Transverse colon (tissue), 4 donors: ENCODE data around the gene PHLDA2. TPM values are rescaled to one million over a fixed set of nuclear protein-coding genes. Genes with fewer than 3 reads are reported as not detected.

Experiments
- DNase-seq: peaks from one replicate; pipeline ENCODE4 v3.0.0-alpha.2; 2019
- H3K27ac ChIP-seq, 4 donors: fragments of 200-600 bp; sonication (generic); 2 replicates each; pipeline ENCODE4 v1.5.1; 2016 to 2018; ENCODE audit warnings: inconsistent platforms in 4 of 4
- H3K27me3 ChIP-seq: fragments of 200-600 bp; sonication (generic); 2 replicates; pipeline ENCODE4 v1.5.1; 2017; ENCODE audit warnings: inconsistent platforms
- H3K36me3 ChIP-seq, 4 donors: fragments of 200-600 bp; sonication (generic); 2 replicates each; pipeline ENCODE4 v1.5.1; 2017 to 2019; ENCODE audit warnings: inconsistent platforms in 4 of 4
- H3K4me1 ChIP-seq, 4 donors: fragments of 200-600 bp; sonication (generic); 2 replicates each; pipeline ENCODE4 v1.5.1; 2017 to 2020; ENCODE audit warnings: inconsistent platforms in 4 of 4
- H3K4me3 ChIP-seq, 4 donors: fragments of 200-600 bp; sonication (generic); 1 replicate in 1 of 4; 2 replicates in 3 of 4; pipeline versions ENCODE4 v1.5.1 to v1.6.1; 2017 to 2019; ENCODE audit warnings: inconsistent platforms in 4 of 4
- H3K9me3 ChIP-seq, 2 donors: fragments of 200-600 bp; sonication (generic); 2 replicates each; pipeline ENCODE4 v1.5.1; 2017 to 2019; ENCODE audit warnings: inconsistent platforms in 2 of 2
- CTCF ChIP-seq, 5 experiments: fragments of 200-600 bp in 3 of 5; fragments of 450-650 bp in 2 of 5; sonication (generic) in 3 of 5; IDR thresholded peaks; 1 replicate in 2 of 5; 2 replicates in 3 of 5; pipeline ENCODE4 v1.5.1; 2016 to 2017; ENCODE audit warnings: antibody characterized with exemption in 5 of 5, inconsistent platforms in 3 of 5, mild to moderate bottlenecking in 2 of 5, moderate library complexity in 1 of 5
- EP300 ChIP-seq: sonication (generic); formaldehyde crosslinking; IDR thresholded peaks from one replicate; pipeline ENCODE4 v1.6.1; 2017; ENCODE audit warnings: antibody characterized with exemption, low read depth
- POLR2A ChIP-seq: fragments of 450-650 bp; IDR thresholded peaks from one replicate; pipeline ENCODE4 v1.6.1; 2016; ENCODE audit warnings: antibody characterized with exemption, mild to moderate bottlenecking, moderate library complexity
- POLR2AphosphoS5 ChIP-seq, 3 donors: sonication (generic); formaldehyde crosslinking; IDR thresholded peaks; one replicate each; pipeline ENCODE4 v1.6.1; 2016; ENCODE audit warnings: antibody characterized with exemption in 3 of 3
- WGBS, 2 donors: methylation state at CpG; one replicate each; pipeline ENCODE4 v1.1.5; 2018; ENCODE audit warnings: low coverage in 1 of 2; 5-methylcytosine and 5-hydroxymethylcytosine counted together
- in situ Hi-C, 4 donors: fragments of 200-750 bp; cut with MboI; loops; one replicate each; pipeline versions ENCODE4 v1.15.0 to v1.15.1; 2017; ENCODE audit warnings: low sequenced_read_pairs in 3 of 4, low pct_ligation_motif_present in 1 of 4, low pct_unique_long_range_greater_than_20kb in 1 of 4
- intact Hi-C: fragments of 100-400 bp; cut with DNase I; formaldehyde crosslinking; loops from one replicate; pipeline ENCODE4 v1.15.1; 2023; ENCODE audit warnings: low total_unique reads
- total RNA-seq, 4 donors: library from RNA; depleted of rRNA; stranded (reverse); fragments of >200 nt; gene quantifications; one replicate each; pipeline ENCODE4 v1.1.0, GENCODE V29; 2016

PHLDA2 gene
- total RNA-seq, 4 donors from 2014 or later: 8.2 to 16.2 TPM; not detected in 2

- Histone ChIP-seq H3K4me1 (peaks cover 2 to 30% (median 21%) of the 10 kb centered on the region in 4 donors), H3K9me3 (no peaks in the 10 kb centered on the region), H3K27me3 (no peaks in the 10 kb centered on the region), H3K4me3 (no peak overlapping the region), H3K36me3 (no peaks in the 10 kb centered on the region), H3K27ac (no peak overlapping the region)
- no peak for DNase-seq
- TF ChIP-seq CTCF (IDR thresholded peaks at IDR 0.05): no peak
- TF ChIP-seq POLR2A: no peak
- TF ChIP-seq POLR2AphosphoS5 (IDR thresholded peaks at IDR 0.05): no peak
- TF ChIP-seq EP300: no peak
- intact Hi-C loops (no loop called here), in situ Hi-C loops (no loop called here)
- 49 to 62% methylated on average over 3 of the region's 3 CpGs for WGBS, 2 donors
These were observed 6.6 kb downstream of the PHLDA2 start for GRCh38 chr11:2922655-2923054.

- H3K27ac ChIP-seq: no peak overlapping the region
- 85% methylated on average over 17 of the region's 29 CpGs; no CpG with 5 or more reads in 1 of the 2 donors for WGBS, 2 donors
- H3K9me3 ChIP-seq: no peaks in the 10 kb centered on the region
- TF ChIP-seq POLR2A: no peak
- TF ChIP-seq EP300: no peak
- no peak for TF ChIP-seq POLR2AphosphoS5 (IDR thresholded peaks at IDR 0.05)
- TF ChIP-seq CTCF (IDR thresholded peaks at IDR 0.05): no peak
- no peaks in the 10 kb centered on the region for H3K36me3 ChIP-seq
- no peak for DNase-seq
- in situ Hi-C loops (no loop called here), intact Hi-C loops (no loop called here)
- no peak overlapping the region for H3K4me3 ChIP-seq
- H3K27me3 ChIP-seq: no peaks in the 10 kb centered on the region
- H3K4me1 ChIP-seq: peaks cover 0 to 23% (median 17%) of the 10 kb centered on the region in 4 donors
These were observed 7.3 kb downstream of the PHLDA2 start for GRCh38 chr11:2921742-2922493.

GRCh38 chr11:2921261-2921660 is 8.0 kb downstream of the PHLDA2 start:
- DNase-seq: no peak
- WGBS, 2 donors: 78% methylated on average over 8 of the region's 16 CpGs; no CpG with 5 or more reads in 1 of the 2 donors
- in situ Hi-C loops (no loop called here), intact Hi-C loops (no loop called here)
- Histone ChIP-seq H3K9me3 (no peaks in the 10 kb centered on the region), H3K36me3 (no peaks in the 10 kb centered on the region), H3K4me3 (no peak overlapping the region), H3K4me1 (peaks cover 0 to 23% (median 17%) of the 10 kb centered on the region in 4 donors), H3K27ac (no peak overlapping the region), H3K27me3 (no peaks in the 10 kb centered on the region)
- TF ChIP-seq POLR2AphosphoS5 (IDR thresholded peaks at IDR 0.05) (no peak), CTCF (IDR thresholded peaks at IDR 0.05) (no peak), EP300 (no peak), POLR2A (no peak)

- Histone ChIP-seq H3K9me3 (no peaks in the 10 kb centered on the region), H3K4me1 (peaks cover 0 to 20% (median 16%) of the 10 kb centered on the region in 4 donors), H3K27ac (no peak overlapping the region), H3K27me3 (no peaks in the 10 kb centered on the region), H3K36me3 (no peaks in the 10 kb centered on the region), H3K4me3 (no peak overlapping the region)
- TF ChIP-seq CTCF (IDR thresholded peaks at IDR 0.05): no peak
- no peak for TF ChIP-seq POLR2AphosphoS5 (IDR thresholded peaks at IDR 0.05)
- no peak for TF ChIP-seq POLR2A
- no peak for TF ChIP-seq EP300
- in situ Hi-C loops (no loop called here), intact Hi-C loops (no loop called here)
- DNase-seq: no peak
- 93 to 100% methylated on average over 1 to 12 of the region's 12 CpGs for WGBS, 2 donors
These were observed 8.9 kb downstream of the PHLDA2 start for GRCh38 chr11:2920343-2920742.
